IPS DF 6.9 (cell line): ENCODE data around the gene RACGAP1.

Source experiments
- DNase-seq: peaks from one replicate; pipeline ENCODE4 v3.0.0-alpha.2; 2013; ENCODE audit warnings: low read depth, low spot score
- H3K27ac ChIP-seq: one replicate; pipeline ENCODE4 v1.5.1; 2013; ENCODE audit warnings: low read length, control low read depth
- H3K27me3 ChIP-seq: 2 replicates; pipeline ENCODE4 v1.6.1; 2013; ENCODE audit warnings: mild to moderate bottlenecking, low read length; ENCODE audit not compliant: control insufficient read depth, insufficient read depth
- H3K36me3 ChIP-seq: 2 replicates; pipeline ENCODE4 v1.6.1; 2013; ENCODE audit warnings: low read length; ENCODE audit not compliant: control insufficient read depth, insufficient read depth
- H3K4me1 ChIP-seq: 2 replicates; pipeline ENCODE4 v1.6.1; 2013; ENCODE audit warnings: low read length; ENCODE audit not compliant: control insufficient read depth, insufficient read depth
- H3K4me3 ChIP-seq: 2 replicates; pipeline ENCODE4 v1.5.1; 2013; ENCODE audit warnings: mild to moderate bottlenecking, low read length
- H3K9me3 ChIP-seq: 2 replicates; pipeline ENCODE4 v1.6.1; 2013; ENCODE audit warnings: low read length, inconsistent platforms; ENCODE audit not compliant: control insufficient read depth, insufficient read depth
- WGBS: extraction: QIAGEN DNeasy Blood & Tissue Kit; methylation state at CpG from one replicate; pipeline ENCODE4 v1.1.7; 2013; ENCODE audit warnings: mixed read lengths, missing lambda C conversion rate; ENCODE audit not compliant: insufficient read length, insufficient coverage; 5-methylcytosine and 5-hydroxymethylcytosine counted together

The RACGAP1 gene

GRCh38 chr12:49947593-49948226 is 77.6 kb downstream of the RACGAP1 start:
- Histone ChIP-seq H3K27me3 (no peaks in the 10 kb centered on the region), H3K4me1 (peaks cover 6% of the 10 kb centered on the region), H3K9me3 (no peaks in the 10 kb centered on the region), H3K27ac (no peak overlapping the region), H3K36me3 (no peaks in the 10 kb centered on the region), H3K4me3 (no peak overlapping the region)
- DNase-seq: no peak
- WGBS: no CpG with 5 or more reads among the region's 7 CpGs

DNA sequence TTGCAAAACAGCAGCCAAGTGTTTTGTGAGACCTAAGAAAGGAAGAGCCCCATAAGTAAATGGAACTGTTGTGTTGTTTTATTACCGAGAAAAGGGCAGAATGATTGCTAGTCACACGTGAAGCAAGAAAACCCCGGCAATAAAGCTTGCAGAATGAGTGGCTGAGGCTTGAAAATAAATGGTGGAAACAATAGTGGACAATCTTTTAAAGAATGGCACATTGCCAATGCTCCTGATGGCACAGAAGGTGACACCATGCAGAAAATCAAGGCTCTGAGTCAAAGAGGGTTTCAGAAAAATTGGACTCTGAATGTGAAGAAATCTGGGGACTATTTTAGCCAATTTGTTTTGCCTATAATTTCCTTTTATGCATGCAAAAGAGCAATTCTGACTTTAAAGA is 78.8 kb downstream of the RACGAP1 start:
- no peaks in the 10 kb centered on the region for H3K27me3 ChIP-seq

GRCh38 chr12:49946086-49946485 is 79.2 kb downstream of the RACGAP1 start:
- WGBS: no CpG with 5 or more reads among the region's 9 CpGs
- no peak for DNase-seq
- H3K27ac ChIP-seq: no peak overlapping the region
- H3K9me3 ChIP-seq: no peaks in the 10 kb centered on the region
- no peaks in the 10 kb centered on the region for H3K27me3 ChIP-seq
- H3K4me1 ChIP-seq: peaks cover 6% of the 10 kb centered on the region
- no peaks in the 10 kb centered on the region for H3K36me3 ChIP-seq
- H3K4me3 ChIP-seq: no peak overlapping the region

More for the DNA sequence above, 78.8 kb downstream of the RACGAP1 start:
- DNase-seq: no peak
- Histone ChIP-seq H3K27ac (no peak overlapping the region), H3K36me3 (no peaks in the 10 kb centered on the region), H3K9me3 (no peaks in the 10 kb centered on the region), H3K4me3 (no peak overlapping the region), H3K4me1 (peaks cover 6% of the 10 kb centered on the region)
- WGBS: no CpG with 5 or more reads among the region's 3 CpGs

GRCh38 chr12:49945394-49946080 is 79.8 kb downstream of the RACGAP1 start:
- no peaks in the 10 kb centered on the region for H3K36me3 ChIP-seq
- no peaks in the 10 kb centered on the region for H3K9me3 ChIP-seq
- H3K4me1 ChIP-seq: peaks cover 6% of the 10 kb centered on the region
- no peak overlapping the region for H3K27ac ChIP-seq
- H3K4me3 ChIP-seq: no peak overlapping the region; the same call in 1 of the 2 replicates
- H3K27me3 ChIP-seq: no peaks in the 10 kb centered on the region
- WGBS: no CpG with 5 or more reads among the region's 28 CpGs
- peak; percentile 87 for DNase-seq

DNA sequence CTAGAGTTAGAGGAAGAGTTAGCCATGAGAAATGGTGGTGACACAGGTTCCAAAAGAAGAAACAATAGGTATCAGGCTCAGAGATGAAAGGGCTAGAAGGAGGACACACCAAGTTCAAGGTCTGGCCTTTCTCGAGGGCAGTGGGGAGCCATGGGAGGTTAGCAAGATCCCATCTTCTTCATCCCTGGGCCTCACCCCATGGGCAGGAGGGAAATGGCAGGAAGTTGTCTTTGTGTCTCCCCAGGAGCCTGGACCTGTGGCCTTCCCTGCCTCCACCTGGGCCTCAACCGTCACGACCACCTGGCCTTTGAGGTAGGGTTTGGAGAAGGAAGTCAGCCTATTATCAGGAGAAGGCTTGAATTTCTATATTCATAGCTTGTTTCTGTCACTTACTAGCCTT is 80.6 kb downstream of the RACGAP1 start:
- Histone ChIP-seq H3K36me3 (no peaks in the 10 kb centered on the region), H3K9me3 (no peaks in the 10 kb centered on the region), H3K27me3 (no peaks in the 10 kb centered on the region), H3K27ac (no peak overlapping the region), H3K4me3 (no peak overlapping the region), H3K4me1 (peaks cover 6% of the 10 kb centered on the region)
- no CpG with 5 or more reads among the region's 3 CpGs for WGBS
- no peak for DNase-seq

DNA sequence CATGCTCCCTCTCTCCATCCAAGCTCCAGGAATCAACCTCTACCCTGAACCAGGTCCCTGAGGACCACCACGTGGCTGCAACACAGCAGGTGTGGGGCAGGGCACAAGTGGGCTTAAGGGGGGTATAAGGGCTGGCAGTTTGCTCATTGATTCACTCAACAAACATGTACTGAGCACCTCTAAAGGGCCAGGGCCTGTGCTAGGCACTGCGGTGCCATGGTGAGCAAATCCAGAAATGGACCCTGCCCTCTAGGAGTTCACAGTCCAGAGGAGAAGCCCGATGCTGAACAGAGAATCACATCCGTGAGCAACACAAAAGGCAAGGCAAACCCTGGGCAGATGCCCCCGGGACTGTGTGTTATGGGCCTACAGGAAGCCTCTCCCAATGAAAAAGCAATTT is 81.2 kb downstream of the RACGAP1 start:
- Histone ChIP-seq H3K36me3 (no peaks in the 10 kb centered on the region), H3K4me1 (peaks cover 6% of the 10 kb centered on the region), H3K27ac (no peak overlapping the region), H3K27me3 (no peaks in the 10 kb centered on the region), H3K4me3 (no peak overlapping the region), H3K9me3 (no peaks in the 10 kb centered on the region)
- DNase-seq: no peak
- no CpG with 5 or more reads among the region's 5 CpGs for WGBS

GRCh38 chr12:49943625-49943960 is 81.7 kb downstream of the RACGAP1 start:
- Histone ChIP-seq H3K27me3 (no peaks in the 10 kb centered on the region), H3K4me3 (no peak overlapping the region), H3K36me3 (no peaks in the 10 kb centered on the region), H3K4me1 (peaks cover 6% of the 10 kb centered on the region), H3K9me3 (no peaks in the 10 kb centered on the region), H3K27ac (no peak overlapping the region)
- no CpG with 5 or more reads among the region's 1 CpG for WGBS
- DNase-seq: no peak

DNA sequence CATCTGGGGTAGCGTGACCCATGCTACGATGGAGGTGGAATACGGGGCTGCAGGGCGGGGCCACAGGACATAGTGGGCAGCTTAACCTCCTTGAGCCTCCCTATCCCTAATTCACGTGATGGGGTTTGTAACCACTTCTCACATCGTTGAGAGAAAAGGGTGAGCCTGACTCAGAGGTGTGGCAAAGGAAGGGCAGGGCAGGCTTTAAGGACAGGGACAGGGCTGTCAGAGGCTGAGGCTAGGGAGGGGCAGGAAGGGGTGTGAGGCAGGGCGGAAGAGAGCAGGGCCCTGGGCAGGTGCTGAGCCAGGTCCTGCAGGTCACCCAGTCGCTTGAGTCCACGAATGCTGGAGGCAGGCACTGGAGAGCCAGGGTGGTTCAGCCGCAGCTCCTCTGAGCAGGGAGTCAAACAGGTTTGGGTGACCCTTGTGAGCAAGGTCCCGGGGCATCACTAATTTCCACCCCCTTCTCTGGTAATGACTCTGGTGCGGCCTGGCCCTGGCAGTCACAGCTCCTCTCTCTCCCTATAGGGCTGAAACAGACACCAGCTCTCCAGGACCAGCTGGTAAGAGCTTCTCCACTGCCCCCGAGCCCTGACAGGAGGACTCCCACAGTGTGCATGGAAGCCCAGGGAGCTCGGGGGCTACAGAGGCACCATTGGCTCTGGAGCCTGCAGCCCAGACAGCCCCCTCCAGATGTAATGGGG is 82.2 kb downstream of the RACGAP1 start:
- Histone ChIP-seq H3K27ac (no peak overlapping the region), H3K36me3 (no peaks in the 10 kb centered on the region), H3K4me1 (peaks cover 6% of the 10 kb centered on the region), H3K27me3 (no peaks in the 10 kb centered on the region), H3K4me3 (no peak overlapping the region), H3K9me3 (no peaks in the 10 kb centered on the region)
- no CpG with 5 or more reads among the region's 14 CpGs for WGBS
- no peak for DNase-seq

DNA sequence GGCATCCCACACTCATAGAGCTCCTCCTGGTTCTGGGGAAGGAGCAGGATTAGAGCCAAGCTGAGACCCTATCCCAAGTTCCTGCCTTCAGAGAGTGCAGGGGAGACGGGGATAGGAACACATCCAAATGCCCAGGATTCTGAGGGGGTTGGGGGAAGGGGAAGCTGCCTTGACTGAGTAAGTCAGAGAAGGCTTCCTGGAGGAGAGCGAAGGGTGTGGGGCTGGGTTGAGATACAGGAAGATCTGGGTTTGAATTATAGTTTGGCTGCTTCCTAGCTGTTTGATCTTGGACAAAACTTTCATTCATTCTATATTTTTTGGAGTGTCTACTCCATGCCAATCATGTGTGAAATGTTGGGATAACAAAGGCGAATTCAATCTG is 82.8 kb downstream of the RACGAP1 start:
- H3K36me3 ChIP-seq: no peaks in the 10 kb centered on the region
- DNase-seq: no peak
- WGBS: no CpG with 5 or more reads among the region's 3 CpGs
- no peak overlapping the region for H3K4me3 ChIP-seq
- no peak overlapping the region for H3K27ac ChIP-seq
- no peaks in the 10 kb centered on the region for H3K27me3 ChIP-seq
- no peaks in the 10 kb centered on the region for H3K9me3 ChIP-seq
- H3K4me1 ChIP-seq: peaks cover 4% of the 10 kb centered on the region; the same call in 1 of the 2 replicates

DNA sequence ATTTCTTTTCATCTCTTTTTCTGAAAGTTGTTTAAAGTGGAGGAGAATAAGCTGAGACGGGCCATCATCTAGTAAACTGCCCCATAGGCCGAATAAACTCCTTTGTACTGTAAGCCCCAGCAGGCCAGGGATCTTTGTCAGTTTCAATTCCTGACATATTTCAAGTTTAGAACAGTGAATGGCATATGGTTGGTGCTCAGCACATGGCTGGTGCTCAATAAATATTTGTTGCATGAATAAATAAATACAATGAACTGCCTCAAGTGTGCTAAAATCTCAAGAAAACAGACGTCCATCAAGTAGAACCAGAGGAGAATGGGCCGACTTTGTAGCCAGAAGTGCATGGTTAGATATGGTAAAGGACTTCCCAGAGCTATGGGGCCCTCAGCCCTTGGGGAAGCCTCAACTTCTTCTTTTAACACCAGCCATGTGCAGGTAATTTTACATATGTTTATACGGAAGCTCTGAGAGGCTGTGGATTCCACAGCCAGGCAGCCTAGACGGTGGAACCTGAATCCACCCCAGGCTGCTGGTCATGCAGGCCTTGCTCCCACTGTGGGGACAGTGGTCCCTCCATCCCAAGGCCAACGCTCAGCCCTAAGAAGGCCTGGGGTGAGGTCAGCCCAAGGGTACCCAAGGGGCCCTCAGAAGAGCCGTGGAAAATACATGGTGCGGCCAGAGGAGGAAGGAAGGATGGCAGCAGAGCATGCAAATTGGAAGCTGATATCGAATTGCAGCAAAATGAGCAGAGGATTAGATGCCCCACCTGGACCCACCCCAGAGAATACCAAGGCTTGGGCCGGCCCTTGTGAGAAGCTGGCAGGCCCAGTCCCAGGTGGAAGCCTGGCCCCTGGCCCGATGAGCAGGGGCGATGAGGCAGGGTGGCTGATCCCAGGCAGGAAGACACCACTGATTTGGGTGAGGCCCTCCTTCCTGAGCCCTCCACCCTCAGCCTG is 83.5 kb downstream of the RACGAP1 start:
- Histone ChIP-seq H3K27ac (no peak overlapping the region), H3K9me3 (no peaks in the 10 kb centered on the region), H3K4me1 (peaks cover 4% of the 10 kb centered on the region; the same call in 1 of the 2 replicates), H3K27me3 (no peaks in the 10 kb centered on the region), H3K36me3 (no peaks in the 10 kb centered on the region), H3K4me3 (no peak overlapping the region)
- WGBS: no CpG with 5 or more reads among the region's 13 CpGs
- DNase-seq: no peak
